HG03066 (cell line): Measurements from ENCODE around the gene ABCE1.

Experiments used
- ATAC-seq: cut with Tn5 transposase; IDR thresholded peaks from one replicate; pipeline ENCODE4 v1.9.1; 2021; ENCODE audit warnings: low read depth; ENCODE audit not compliant: unreplicated experiment

The ABCE1 gene

DNA sequence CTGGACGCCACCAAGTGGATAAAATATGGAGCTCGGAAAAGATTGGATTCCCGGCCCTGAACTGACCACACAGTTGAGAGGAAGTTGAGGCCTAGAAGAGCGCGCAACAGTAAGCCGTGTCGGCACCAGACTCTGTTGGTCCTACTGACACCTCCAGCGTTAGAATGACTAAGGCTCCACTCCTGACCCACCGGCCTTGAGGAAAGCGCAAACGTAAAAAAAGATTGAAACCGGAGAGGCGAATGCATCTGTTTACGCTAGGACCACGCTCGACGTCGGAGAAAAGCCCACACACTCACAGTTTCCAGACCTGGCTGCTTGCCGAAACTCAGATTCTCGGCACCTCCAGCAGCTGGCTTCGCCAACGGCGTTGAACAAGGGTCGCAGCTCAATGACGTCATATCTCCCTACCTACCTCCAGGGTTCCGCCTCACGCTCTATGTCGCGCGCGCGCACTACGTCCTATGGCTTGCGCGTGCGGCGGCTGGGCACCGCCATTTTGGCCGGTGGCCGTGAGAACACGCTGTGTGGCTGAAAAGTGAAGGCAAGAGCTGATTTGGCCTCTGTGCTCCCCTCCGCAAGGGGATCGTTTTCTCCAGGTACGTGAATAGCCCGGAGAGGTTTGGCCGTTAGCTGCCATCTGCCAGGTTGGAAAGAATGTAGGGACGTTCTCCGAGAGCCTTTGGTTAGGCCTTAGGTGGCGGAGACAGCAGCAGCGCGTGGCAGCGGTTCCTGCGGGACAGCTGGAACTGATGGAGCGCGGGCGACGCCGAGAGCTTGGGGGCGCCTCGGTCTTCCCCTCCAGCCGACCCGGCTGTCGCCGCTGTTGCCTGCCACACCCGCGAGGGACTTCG lies at the start of gene ABCE1, which contains the start of gene ANAPC10:
Gene ABCE1, plus strand, starts transcription at position 491 of the 854 bp plus-strand sequence. CDS start 6,102 bp downstream, outside the sequence.
Gene ANAPC10, minus strand, starts transcription at position 376 of the 854 bp plus-strand sequence. CDS start 2,097 bp downstream, outside the sequence.
- peak; percentile 71 for ATAC-seq

DNA sequence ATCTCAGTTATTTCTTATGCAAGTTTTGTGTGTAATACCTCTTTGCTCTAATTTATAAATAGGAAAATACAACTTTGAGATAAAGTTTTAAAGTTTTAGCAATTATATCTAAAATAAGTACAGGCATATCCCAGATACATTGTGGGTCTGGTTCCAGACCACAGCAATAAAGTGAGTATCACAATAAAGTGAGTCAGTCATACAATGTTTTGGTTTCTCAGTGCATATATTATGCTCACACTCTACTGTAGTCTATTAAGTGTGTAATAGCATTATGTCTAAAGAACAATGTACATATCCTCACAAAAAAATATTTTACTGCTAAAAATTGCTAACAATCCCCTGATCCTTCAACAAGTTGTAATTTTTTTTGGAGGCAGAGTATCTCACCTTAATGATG lies 49.3 kb upstream of the ABCE1 start:
- no peak for ATAC-seq

DNA sequence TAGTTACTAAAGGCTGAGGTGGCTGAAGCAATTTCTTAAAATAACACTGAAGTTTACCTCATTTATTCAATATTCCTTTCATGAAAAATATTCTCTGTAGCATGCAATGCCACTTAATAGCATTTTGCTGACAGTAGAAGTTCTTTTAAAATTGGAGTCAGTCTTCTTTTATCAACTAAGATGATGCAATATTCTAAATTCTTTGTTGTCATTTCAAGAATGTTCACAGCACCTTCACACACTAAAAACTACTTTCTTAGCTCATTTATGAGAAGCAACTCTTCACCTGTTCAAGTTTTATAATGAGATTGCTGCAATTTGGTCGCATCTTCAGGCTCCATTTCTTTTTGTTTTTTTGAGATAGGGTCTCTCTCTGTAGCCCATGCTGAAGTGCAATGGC lies 48.9 kb upstream of the ABCE1 start:
- no peak for ATAC-seq

DNA sequence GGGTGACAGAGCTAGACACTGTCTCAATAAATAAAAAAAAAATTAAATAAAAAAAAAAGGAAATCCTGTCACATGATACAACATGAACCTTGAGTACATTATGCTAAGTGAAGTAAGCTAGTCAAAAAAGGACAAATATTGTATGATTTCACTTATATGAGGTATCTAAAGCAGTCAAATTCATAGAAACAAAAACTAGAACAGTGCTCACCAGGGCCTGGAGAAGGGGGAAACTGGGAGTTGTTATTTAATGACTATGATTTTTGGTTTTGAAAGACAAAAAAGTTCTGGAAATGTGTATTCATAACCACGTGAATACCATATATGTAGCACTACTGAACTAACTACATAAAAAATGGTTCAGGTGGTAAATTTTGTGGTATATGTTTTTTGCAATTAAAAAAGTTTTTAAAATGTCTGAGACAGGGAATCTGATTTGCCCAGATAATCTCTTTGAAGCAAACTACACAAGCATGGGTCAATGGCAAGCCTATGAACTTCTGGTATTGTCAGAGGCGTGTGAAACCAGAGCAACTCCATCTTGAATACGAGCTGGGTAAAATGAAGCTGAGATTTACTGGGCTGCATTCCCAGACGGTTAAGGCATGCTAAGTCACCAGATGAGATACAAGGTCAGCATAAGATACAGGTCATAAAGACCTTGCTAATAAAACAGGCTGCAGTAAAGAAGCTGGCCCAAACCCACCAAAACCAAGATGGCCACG lies 42.4 kb upstream of the ABCE1 start:
- ATAC-seq: no peak

DNA sequence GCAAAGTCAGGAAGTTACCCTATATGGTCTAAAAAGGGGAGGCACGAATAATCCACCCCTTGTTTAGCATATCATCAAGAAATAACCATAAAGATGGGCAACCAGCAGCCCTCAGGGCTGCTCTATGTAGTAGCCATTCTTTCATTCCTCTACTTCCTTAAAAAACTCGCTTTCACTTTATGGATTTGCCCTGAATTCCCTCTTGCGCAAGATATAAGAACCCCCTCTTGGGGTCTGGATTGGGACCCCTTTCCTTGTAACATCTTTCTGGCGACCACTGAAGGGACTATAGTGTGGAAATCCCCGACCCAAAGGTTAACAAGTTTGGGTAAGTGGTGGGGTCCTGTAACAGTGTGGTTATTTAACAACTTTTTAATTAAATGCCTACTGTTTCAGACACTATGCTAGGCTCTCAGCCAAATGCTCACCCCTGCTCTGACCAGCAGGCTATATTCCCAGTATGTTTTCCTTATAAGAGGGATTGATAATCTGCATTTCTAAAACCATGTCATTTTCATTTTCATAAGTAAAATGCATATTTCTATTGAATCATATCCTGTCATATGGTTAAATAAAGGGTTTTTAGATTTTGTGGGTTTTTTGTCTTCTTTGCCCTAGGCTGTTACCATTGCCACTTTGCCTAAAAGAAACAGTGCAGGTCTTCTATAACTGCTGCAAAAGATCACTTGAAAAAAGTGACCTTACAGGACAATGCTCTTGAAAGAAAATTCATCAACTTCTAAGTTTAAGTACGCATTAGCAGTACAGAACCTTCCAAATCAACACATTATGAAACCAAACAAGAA lies 41.6 kb upstream of the ABCE1 start:
- no peak for ATAC-seq

DNA sequence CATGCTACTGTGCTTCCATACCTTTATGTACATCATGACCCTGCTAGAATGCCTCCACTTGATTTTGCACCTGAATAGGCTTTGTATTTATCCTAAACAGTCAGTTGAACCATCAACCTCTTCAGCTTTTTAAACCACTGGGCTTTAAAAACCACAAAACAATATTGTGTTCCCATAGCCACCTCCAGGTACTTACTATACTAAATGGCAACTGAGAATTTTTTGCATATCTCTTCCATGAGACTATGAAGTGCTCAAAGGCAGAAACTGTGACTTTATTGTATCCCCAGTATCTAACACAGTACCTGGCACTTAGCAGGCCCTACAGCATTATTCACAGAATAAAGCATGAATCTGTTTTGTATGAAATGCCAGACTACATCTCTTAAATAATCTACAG lies 39.9 kb upstream of the ABCE1 start:
- ATAC-seq: no peak

DNA sequence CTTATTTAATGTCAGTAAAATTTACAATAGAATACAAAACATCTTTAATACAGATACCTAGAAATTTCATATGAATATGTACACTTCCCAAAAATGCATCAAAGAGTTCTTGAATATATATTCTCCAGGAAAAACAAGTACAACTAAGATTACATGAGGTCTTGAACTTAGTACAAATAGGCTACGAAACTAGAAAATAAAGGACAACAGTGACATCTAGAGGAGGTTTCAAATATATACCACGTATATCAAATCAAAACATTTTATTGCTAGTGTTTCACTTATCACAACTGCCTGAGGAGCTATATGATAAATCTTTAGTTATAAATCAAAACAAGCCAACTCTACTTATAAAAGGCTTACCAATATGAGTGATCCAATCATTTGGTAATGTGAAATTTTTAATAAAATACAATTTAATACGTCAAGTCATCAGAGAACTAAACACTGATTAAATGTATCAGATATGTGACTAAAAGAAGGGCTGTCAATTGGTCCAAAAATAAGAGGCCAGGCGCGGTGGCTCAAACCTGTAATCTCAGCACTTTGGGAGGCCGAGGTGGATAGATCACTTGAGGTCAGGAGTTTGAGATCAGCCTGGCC lies 36.7 kb upstream of the ABCE1 start:
- ATAC-seq: no peak

DNA sequence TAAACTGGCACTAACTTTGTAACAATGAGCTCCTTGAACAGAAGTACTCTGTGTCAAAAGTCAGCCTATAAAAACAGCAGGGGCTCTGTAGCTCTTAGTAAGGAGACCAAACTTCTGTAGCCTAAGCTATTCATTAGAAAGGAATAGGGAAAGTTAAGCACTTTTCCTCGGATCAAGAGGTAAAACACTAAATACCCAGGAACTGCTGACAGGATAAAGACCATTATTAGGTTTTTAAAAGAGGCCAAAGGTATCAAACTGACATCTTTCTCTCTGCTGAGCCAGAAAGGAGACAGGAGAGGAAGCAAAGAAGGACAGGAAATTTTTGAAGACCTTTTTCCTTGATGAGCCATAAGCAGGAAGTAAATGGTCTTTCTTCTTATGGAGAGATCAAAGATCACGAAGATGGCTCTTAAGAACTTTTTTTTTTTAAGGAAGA lies 32.0 kb upstream of the ABCE1 start:
- ATAC-seq: no peak

DNA sequence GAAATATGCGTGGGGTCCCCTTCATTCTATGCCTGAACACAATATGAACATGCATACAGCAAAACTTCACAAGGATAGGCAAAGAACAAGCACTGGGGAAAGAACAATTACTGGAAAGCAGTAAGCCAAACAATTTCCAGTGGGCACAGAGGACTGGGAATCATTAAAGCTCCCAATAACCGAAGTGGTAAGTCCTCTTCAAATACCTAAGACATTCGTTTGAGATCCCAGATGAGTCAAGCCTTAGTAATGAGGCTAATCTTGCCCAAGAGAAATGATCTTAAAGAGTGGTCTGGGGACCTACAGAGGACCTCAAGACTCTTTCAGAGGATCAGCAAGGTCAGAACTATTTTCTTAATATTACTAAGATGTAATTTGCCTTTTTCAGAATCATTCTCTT lies 28.8 kb upstream of the ABCE1 start:
- no peak for ATAC-seq

DNA sequence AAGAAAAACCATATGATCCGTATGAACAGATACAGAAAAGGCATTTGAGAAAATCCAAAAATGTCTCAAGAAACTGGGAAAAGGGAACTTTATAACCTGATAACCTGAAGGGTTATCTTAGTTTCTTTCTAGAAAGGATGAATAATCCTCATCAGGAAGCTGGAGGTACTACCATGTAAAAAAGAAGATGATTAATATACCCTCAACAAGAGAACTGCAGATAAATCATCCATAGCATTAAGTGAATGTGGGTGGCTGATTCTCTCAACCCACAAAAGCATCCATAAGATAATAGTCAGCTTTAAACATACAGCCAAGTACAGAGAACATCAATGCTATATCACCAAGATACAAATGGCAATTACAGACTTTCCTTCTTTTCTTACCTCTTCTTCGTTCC lies 26.6 kb upstream of the ABCE1 start:
- no peak for ATAC-seq

DNA sequence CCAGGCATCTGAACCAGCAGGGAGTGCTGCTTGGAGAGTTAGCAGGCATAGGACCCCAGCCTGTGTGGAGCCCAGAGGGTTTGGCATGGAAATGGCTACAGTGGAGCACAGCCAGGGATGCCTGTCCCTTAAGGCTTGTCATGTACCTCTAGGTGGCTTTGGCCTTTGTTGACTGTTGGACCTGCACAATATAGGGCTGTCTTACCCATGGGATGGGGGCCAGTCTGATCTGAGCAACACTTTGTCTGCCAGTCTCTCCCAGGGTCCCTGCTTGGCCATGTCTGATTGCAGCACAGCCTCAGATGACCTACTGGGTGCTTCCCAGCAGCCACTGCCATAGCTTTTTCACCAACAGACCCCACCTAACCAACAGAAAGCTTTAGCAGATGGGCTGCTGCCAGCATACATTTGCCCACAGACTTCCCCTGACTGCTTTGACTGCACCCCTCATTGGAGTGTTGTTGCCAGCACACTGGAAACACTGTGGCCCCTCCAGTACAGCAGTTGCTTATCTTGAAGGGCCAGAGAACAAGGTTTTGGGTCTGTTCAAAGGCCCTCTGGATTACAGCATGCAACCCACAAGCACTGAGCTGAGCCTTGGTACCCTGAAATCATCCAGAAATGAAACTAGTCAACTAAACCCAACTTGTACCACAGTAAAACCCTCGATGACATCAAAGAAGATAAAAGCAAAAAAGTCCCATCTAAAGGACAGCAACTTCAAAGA lies 22.2 kb upstream of the ABCE1 start:
- ATAC-seq: no peak

DNA sequence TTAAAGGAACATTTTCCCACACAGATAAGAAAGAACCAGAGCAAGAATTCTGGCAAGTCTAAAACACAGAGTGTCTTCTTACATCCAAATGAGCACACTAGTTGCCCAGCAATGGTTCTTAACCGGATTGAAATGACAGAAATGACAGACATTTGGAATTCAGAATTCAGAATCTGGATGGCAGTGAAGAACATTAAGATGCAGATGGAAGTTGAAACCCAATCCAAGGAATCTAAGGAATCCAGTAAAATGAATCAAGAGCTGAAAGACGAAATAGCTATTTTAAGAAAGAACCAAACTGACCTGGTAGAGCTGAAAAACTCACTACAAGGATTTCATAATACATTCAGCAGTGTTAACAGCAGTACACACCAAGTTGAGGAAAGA lies 21.6 kb upstream of the ABCE1 start:
- no peak for ATAC-seq

DNA sequence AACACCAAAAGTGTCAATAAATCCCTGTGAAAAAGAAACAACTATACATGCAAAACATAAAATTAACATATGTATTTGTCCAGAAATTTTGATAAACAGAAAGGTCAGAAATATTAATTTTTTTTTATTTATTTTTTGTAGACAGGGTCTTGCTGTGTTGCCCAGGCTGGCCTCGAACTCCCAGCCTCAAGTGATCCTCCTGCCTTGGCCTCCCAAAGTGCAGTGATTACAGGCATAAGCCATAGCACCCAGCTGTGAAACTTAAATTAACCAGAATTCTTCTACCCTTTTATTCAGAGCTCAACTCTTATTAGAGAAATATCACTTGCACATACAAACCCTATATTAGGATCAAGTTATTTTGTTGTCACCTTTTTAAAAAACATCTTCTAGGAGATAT lies 16.4 kb upstream of the ABCE1 start:
- no peak for ATAC-seq

DNA sequence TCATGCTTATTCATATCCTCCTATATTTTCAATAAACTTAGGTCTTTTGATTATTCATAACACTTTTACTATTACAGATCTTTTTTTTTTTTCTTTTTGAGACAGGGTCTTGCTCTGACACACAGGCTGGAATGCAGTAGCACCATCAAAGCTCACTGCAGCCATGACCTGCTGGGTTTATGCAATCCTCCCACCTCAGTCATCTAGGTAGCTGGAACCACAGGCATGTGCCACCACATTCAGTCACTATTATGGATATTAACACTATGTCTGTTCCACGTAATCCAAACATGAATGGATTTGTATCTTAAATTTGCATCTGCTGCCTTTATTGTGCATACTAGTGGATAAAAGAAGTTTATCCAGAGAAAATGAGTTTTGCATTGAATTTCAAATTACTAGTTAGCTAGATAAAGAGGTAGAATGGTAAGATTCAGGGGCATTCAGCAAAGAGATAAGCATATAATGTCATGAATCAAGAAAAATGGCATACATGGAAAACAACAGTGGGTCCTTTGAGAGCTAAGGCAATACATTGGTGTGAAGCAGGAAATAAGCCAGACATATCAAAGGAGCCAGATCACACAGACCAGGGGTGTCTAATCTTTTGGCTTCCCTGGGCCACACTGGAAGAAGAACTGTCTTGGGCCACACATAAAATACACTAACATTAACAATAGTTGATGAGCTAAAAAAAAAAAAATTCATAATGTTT lies 14.1 kb upstream of the ABCE1 start:
- no peak for ATAC-seq

DNA sequence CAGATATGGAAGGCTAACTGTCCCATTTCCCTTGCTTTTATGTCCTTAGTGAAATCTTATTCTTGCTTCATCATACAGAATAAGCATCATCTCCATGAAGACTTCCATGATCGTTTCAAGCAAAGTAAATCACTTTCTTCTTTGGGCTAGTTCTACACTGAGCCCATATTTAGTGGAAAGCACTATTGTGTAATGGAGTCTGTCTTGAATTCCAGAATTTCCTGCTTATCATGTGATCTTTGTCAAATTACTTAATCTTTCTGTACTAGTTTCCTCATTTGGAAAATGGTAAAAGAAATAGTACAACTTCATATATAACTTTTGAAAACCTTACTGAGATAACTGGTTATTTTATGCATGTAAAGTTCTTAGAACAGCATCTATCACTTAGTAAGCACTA lies 7.7 kb upstream of the ABCE1 start:
- ATAC-seq: no peak

DNA sequence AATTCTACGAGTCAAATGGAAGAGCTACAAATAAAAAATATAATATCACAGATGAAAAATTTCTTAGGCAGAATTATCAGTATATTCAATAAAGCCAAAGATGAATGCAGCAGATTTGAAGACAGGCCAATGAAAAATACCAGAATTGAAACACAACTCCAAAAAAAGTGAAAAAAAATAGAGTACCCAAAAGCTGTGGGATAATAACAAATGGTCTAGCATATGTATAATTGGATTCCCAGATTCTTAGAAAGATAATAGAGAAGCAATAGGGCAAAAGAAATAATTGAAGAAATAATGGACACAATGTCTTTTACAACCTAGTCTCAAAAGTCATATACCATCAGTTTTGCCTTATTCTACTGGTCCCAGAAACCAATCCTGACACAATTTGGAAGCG lies 4.5 kb upstream of the ABCE1 start:
- ATAC-seq: no peak

DNA sequence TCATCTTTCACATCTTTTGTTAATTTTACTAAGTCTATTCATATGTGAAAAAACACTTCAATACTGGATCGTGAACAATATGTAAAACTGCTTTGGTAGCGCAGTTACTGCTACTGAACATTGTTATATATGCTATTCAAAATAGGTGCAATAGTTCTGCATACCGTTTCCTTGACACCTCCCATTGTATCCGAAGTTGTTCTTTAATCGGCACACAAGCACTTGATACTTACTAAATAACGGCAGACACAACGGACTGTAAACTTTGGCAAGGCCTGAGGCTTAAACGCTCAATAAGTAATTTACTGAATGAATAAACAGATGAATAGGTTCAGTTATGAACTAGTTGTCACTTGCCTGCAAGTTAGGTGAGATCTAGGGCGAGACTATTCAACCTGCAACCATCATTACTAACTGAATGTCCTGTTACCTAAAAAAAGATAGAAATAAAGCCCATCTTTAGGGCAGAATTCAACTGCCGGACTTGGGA lies 735 bp upstream of the ABCE1 start:
- peak; percentile 1 for ATAC-seq

DNA sequence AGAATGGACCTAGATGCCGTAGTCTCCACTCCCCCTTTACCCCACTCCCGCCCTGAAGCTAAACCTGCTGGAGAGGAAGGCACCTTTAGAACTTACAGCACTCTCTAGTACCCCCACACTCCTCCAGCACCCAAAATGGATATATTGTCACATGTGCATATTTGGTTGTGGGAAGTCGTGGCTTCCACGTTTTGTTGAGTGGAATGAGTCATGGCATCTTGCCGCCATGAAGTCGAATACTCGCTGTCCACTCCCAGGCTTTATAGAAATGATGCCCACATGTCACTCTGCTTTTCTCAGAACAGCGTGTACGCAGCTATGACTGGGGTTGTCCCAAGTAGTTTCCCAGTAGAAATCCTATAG lies 545 bp downstream of the ABCE1 start:
- peak; percentile 9 for ATAC-seq

DNA sequence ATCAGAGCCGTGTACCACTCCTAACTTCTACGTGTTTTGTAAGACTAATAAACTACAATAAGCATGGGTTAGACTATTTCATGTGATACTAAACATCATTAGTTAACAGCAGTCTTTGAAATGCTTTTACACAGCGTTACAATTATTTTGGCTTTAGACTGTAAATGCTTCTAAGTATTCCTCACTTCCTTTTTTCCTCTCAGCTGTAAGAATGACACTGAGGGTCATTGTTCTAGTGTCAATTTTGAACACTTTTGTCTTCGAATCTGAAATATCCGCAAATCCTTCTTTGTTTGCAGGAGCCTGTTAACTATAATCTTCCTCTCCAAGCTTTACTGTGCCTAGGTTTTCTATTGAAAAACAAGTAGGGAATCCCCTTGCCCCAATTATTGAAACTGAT lies 1.5 kb downstream of the ABCE1 start:
- ATAC-seq: no peak
